GM19025 (cell line): ENCODE measurements around the gene PALM.
A peak's percentile ranks its signal among the peaks of the same experiment; 100 is the strongest.
"Not testable (repeated sequence)": the region's sequence is repeated elsewhere in the genome, so short reads cannot be mapped to it uniquely, and the experiment has no call there.

Experiments
- ATAC-seq: cut with Tn5 transposase; IDR thresholded peaks from one replicate; pipeline ENCODE4 v1.9.1; 2021; ENCODE audit warnings: mild to moderate bottlenecking, low read depth, moderate library complexity; ENCODE audit not compliant: unreplicated experiment

PALM gene

GRCh38 chr19:677601-678436 lies 30.9 kb upstream of the PALM start:
- ATAC-seq = no peak

- no peak for ATAC-seq
These were observed 29.8 kb upstream of the PALM start for GRCh38 chr19:678791-679388.

GRCh38 chr19:679418-680286 lies 29.1 kb upstream of the PALM start:
- ATAC-seq = peak; percentile 10

- ATAC-seq = peak; percentile 76
These were observed 28.3 kb upstream of the PALM start for GRCh38 chr19:680287-681028.

GRCh38 chr19:681029-682019 lies 27.4 kb upstream of the PALM start:
- ATAC-seq = no peak

- no peak for ATAC-seq
These were observed 25.9 kb upstream of the PALM start for GRCh38 chr19:682678-683320.

GRCh38 chr19:685454-685931 lies 23.2 kb upstream of the PALM start:
- no peak for ATAC-seq

GRCh38 chr19:686589-687297 lies 22.0 kb upstream of the PALM start:
- no peak for ATAC-seq

- no peak for ATAC-seq
These were observed 21.1 kb upstream of the PALM start for GRCh38 chr19:687569-688166.

- no peak for ATAC-seq
These were observed 20.5 kb upstream of the PALM start for GRCh38 chr19:688214-688613.

GRCh38 chr19:688992-689391 lies 19.7 kb upstream of the PALM start:
- ATAC-seq = no peak

GRCh38 chr19:690203-690602 lies 18.5 kb upstream of the PALM start:
- ATAC-seq = no peak

GRCh38 chr19:694481-695351 lies 14.0 kb upstream of the PALM start:
- ATAC-seq = no peak

GRCh38 chr19:695352-695949 lies 13.3 kb upstream of the PALM start, which contains the start of gene PRSS57:
TSS of gene PRSS57 (minus strand) at chr19:695452. CDS start at chr19:695430, 22 bp downstream.
- ATAC-seq = no peak

GRCh38 chr19:698529-698928 lies 10.2 kb upstream of the PALM start:
- not testable (repeated sequence) for ATAC-seq

- not testable (repeated sequence) for ATAC-seq
These were observed 8.8 kb upstream of the PALM start for GRCh38 chr19:699885-700284.
